HepG2 (cell line): Measurements from ENCODE around the gene DAO. TPM values are rescaled to one million over a fixed set of nuclear protein-coding genes. Genes with fewer than 3 reads are reported as not detected.

ENCODE experiments used
- ADNP ChIP-seq: sonication (generic); formaldehyde crosslinking; IDR thresholded peaks from 2 replicates; pipeline ENCODE4 v1.4.0; 2020; ENCODE audit warnings: missing genetic modification reagents
- ATM ChIP-seq: fragments of 450-650 bp; IDR thresholded peaks from 2 replicates; pipeline ENCODE4 v1.7.1; 2017; ENCODE audit warnings: mild to moderate bottlenecking, borderline replicate concordance
- BCL6 ChIP-seq: IDR thresholded peaks from 2 replicates; pipeline ENCODE4 v1.6.1; 2016; ENCODE audit warnings: missing genetic modification reagents, missing compliant biosample characterization
- ETV5 ChIP-seq: IDR thresholded peaks from 2 replicates; pipeline ENCODE4 v1.6.1; 2018; ENCODE audit warnings: missing biosample characterization, missing genetic modification reagents, inconsistent platforms, borderline replicate concordance
- FOXA3 ChIP-seq: IDR thresholded peaks from 2 replicates; pipeline ENCODE4 v1.6.1; 2016; ENCODE audit warnings: missing genetic modification reagents, missing compliant biosample characterization
- GZF1 ChIP-seq: sonication (generic); formaldehyde crosslinking; IDR thresholded peaks from 2 replicates; pipeline ENCODE4 v1.5.1; 2020; ENCODE audit warnings: mild to moderate bottlenecking, missing genetic modification reagents
- HES4 ChIP-seq: sonication (generic); formaldehyde crosslinking; IDR thresholded peaks from 2 replicates; pipeline ENCODE4 v1.9.0; 2021; ENCODE audit warnings: mild to moderate bottlenecking, missing genetic modification reagents, borderline replicate concordance
- KLF15 ChIP-seq: sonication (generic); formaldehyde crosslinking; IDR thresholded peaks from 2 replicates; pipeline ENCODE4 v1.8.1; 2023; ENCODE audit warnings: borderline replicate concordance, mild to moderate bottlenecking, inconsistent platforms, missing genetic modification reagents, mixed read lengths
- RBFOX2 ChIP-seq: fragments of 200-400 bp; formaldehyde crosslinking; IDR thresholded peaks from 2 replicates; pipeline ENCODE4 v1.6.1; 2017; ENCODE audit warnings: low read depth, mild to moderate bottlenecking, low read length
- SMARCE1 ChIP-seq: fragments of 450-650 bp; IDR thresholded peaks from 2 replicates; pipeline ENCODE4 v1.6.1; 2017; ENCODE audit warnings: borderline replicate concordance
- ZBTB1 ChIP-seq: sonication (generic); formaldehyde crosslinking; IDR thresholded peaks from 2 replicates; pipeline ENCODE4 v1.4.0; 2020; ENCODE audit warnings: missing genetic modification reagents, borderline replicate concordance
- ZFP36L2 ChIP-seq: sonication (generic); formaldehyde crosslinking; IDR thresholded peaks from 2 replicates; pipeline ENCODE4 v1.4.0; 2020; ENCODE audit warnings: missing genetic modification reagents
- ZNF124 ChIP-seq: sonication (generic); formaldehyde crosslinking; IDR thresholded peaks from 2 replicates; pipeline ENCODE4 v1.4.0; 2020; ENCODE audit warnings: missing genetic modification reagents
- ZNF292 ChIP-seq: sonication (generic); formaldehyde crosslinking; IDR thresholded peaks from 2 replicates; pipeline ENCODE4 v1.8.1; 2022; ENCODE audit warnings: mild to moderate bottlenecking, low read depth, missing genetic modification reagents, borderline replicate concordance
- ZNF33B ChIP-seq: sonication (generic); formaldehyde crosslinking; IDR thresholded peaks from 2 replicates; pipeline ENCODE4 v1.5.1; 2020; ENCODE audit warnings: mild to moderate bottlenecking, missing genetic modification reagents
- ZNF672 ChIP-seq: sonication (generic); formaldehyde crosslinking; IDR thresholded peaks from 2 replicates; pipeline ENCODE4 v1.8.1; 2022; ENCODE audit warnings: missing genetic modification reagents
- polyA plus RNA-seq, 8 experiments: library from polyadenylated mRNA; depleted of rRNA in 3 of 8; stranded (reverse) in 7 of 8; unstranded in 1 of 8; fragments of >200 nt; fragmentation: Illumina TruSeq in 4 of 8; extraction: Trizol in 4 of 8; gene quantifications; 2 replicates each; pipeline versions ENCODE4 v1.2.1 to v1.2.3, GENCODE V29; 2011 to 2016; ENCODE audit warnings: low read depth in 4 of 8, missing spikeins in 1 of 8, mixed read lengths in 1 of 8; ENCODE audit not compliant: insufficient read depth in 1 of 8
- total RNA-seq, 5 experiments: library from RNA; depleted of rRNA; stranded (reverse); fragments of >200 nt; fragmentation: Illumina TruSeq; extraction: Trizol; gene quantifications; 2 replicates each; pipeline ENCODE4 v1.2.3, GENCODE V29; 2016; ENCODE audit warnings: low read depth in 1 of 5
- TF ChIP-seq, protein P1 (sequence below): sonication (generic); formaldehyde crosslinking; IDR thresholded peaks from 2 replicates; pipeline ENCODE4 v1.5.0; 2020; ENCODE audit warnings: mild to moderate bottlenecking, missing genetic modification reagents, borderline replicate concordance
- TF ChIP-seq, protein P2 (sequence below): sonication (generic); formaldehyde crosslinking; IDR thresholded peaks from 2 replicates; pipeline ENCODE4 v1.5.0; 2020; ENCODE audit warnings: missing genetic modification reagents
- TF ChIP-seq, protein P3 (sequence below): sonication (generic); formaldehyde crosslinking; IDR thresholded peaks from 2 replicates; pipeline ENCODE4 v1.4.0; 2020; ENCODE audit warnings: missing genetic modification reagents; ENCODE audit errors: not compliant biosample characterization
- TF ChIP-seq, protein P4 (sequence below): sonication (generic); formaldehyde crosslinking; IDR thresholded peaks from 2 replicates; pipeline ENCODE4 v1.4.0; 2020; ENCODE audit warnings: missing genetic modification reagents, low read depth, mild to moderate bottlenecking, borderline replicate concordance
- TF ChIP-seq, protein P5 (sequence below): sonication (generic); formaldehyde crosslinking; IDR thresholded peaks from 2 replicates; pipeline ENCODE4 v1.9.0; 2021; ENCODE audit warnings: missing genetic modification reagents, borderline replicate concordance
- TF ChIP-seq, protein P6 (sequence below): sonication (generic); formaldehyde crosslinking; IDR thresholded peaks from 2 replicates; pipeline ENCODE4 v1.4.0; 2020; ENCODE audit warnings: mild to moderate bottlenecking, missing genetic modification reagents
- TF ChIP-seq, protein P7 (sequence below): sonication (generic); formaldehyde crosslinking; IDR thresholded peaks from 2 replicates; pipeline ENCODE4 v1.4.0; 2020; ENCODE audit warnings: missing genetic modification reagents, borderline replicate concordance

DAO gene
- total and polyA plus RNA-seq, 2 of the 13 experiments (the other 11 are each of a cell fraction or from before 2014, with no cell fraction given), result 0.34 to 0.82 TPM

DNA sequence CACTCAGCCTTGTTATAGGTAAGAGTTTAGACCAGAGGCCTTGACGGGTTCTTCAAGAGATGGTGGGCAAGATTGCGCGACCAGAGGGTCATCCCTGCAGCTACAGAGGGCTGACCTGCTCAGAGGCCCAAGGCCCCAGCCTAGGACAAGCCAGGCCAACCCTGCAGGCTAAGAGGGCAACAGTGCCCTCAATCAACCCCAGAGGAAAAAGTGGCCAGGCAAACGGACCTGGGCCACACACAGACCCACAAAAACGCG is 23.8 kb upstream of the DAO start (continued):
- TF ChIP-seq ATM, result no peak
- TF ChIP-seq ZNF33B (CRISPR knock-in tag), result no peak
- TF ChIP-seq, protein P1, sequence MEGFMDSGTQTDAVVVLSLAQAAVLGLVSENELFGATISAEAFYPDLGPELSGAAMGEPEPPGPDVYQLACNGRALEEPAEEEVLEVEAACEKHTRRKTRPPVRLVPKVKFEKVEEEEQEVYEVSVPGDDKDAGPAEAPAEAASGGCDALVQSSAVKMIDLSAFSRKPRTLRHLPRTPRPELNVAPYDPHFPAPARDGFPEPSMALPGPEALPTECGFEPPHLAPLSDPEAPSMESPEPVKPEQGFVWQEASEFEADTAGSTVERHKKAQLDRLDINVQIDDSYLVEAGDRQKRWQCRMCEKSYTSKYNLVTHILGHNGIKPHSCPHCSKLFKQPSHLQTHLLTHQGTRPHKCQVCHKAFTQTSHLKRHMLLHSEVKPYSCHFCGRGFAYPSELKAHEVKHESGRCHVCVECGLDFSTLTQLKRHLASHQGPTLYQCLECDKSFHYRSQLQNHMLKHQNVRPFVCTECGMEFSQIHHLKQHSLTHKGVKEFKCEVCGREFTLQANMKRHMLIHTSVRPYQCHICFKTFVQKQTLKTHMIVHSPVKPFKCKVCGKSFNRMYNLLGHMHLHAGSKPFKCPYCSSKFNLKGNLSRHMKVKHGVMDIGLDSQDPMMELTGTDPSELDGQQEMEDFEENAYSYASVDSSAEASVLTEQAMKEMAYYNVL (CRISPR knock-in tag), result no peak
- no peak for TF ChIP-seq ADNP (CRISPR knock-in tag)
- TF ChIP-seq, protein P2, sequence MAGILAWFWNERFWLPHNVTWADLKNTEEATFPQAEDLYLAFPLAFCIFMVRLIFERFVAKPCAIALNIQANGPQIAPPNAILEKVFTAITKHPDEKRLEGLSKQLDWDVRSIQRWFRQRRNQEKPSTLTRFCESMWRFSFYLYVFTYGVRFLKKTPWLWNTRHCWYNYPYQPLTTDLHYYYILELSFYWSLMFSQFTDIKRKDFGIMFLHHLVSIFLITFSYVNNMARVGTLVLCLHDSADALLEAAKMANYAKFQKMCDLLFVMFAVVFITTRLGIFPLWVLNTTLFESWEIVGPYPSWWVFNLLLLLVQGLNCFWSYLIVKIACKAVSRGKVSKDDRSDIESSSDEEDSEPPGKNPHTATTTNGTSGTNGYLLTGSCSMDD (CRISPR knock-in tag), result no peak
- TF ChIP-seq BCL6 (CRISPR knock-in tag), result no peak
- TF ChIP-seq, protein P3, sequence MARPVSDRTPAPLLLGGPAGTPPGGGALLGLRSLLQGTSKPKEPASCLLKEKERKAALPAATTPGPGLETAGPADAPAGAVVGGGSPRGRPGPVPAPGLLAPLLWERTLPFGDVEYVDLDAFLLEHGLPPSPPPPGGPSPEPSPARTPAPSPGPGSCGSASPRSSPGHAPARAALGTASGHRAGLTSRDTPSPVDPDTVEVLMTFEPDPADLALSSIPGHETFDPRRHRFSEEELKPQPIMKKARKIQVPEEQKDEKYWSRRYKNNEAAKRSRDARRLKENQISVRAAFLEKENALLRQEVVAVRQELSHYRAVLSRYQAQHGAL (CRISPR knock-in tag), result no peak
- no peak for TF ChIP-seq SMARCE1
- no peak for TF ChIP-seq FOXA3 (CRISPR knock-in tag)
- TF ChIP-seq HES4 (CRISPR knock-in tag), result no peak
- TF ChIP-seq KLF15, result no peak
- TF ChIP-seq, protein P4, sequence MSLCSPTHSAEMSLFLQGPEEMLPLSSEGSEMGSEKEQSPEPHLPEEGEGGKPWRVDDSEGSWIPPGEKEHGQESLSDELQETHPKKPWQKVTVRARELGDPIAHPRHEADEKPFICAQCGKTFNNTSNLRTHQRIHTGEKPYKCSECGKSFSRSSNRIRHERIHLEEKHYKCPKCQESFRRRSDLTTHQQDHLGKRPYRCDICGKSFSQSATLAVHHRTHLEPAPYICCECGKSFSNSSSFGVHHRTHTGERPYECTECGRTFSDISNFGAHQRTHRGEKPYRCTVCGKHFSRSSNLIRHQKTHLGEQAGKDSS, result no peak
- TF ChIP-seq ZBTB1 (CRISPR knock-in tag), result no peak
- TF ChIP-seq, protein P5, sequence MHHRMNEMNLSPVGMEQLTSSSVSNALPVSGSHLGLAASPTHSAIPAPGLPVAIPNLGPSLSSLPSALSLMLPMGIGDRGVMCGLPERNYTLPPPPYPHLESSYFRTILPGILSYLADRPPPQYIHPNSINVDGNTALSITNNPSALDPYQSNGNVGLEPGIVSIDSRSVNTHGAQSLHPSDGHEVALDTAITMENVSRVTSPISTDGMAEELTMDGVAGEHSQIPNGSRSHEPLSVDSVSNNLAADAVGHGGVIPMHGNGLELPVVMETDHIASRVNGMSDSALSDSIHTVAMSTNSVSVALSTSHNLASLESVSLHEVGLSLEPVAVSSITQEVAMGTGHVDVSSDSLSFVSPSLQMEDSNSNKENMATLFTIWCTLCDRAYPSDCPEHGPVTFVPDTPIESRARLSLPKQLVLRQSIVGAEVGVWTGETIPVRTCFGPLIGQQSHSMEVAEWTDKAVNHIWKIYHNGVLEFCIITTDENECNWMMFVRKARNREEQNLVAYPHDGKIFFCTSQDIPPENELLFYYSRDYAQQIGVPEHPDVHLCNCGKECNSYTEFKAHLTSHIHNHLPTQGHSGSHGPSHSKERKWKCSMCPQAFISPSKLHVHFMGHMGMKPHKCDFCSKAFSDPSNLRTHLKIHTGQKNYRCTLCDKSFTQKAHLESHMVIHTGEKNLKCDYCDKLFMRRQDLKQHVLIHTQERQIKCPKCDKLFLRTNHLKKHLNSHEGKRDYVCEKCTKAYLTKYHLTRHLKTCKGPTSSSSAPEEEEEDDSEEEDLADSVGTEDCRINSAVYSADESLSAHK, result no peak
- no peak for TF ChIP-seq ZNF672 (CRISPR knock-in tag)
- TF ChIP-seq, protein P6, sequence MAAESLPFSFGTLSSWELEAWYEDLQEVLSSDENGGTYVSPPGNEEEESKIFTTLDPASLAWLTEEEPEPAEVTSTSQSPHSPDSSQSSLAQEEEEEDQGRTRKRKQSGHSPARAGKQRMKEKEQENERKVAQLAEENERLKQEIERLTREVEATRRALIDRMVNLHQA (CRISPR knock-in tag), result no peak
- TF ChIP-seq GZF1 (CRISPR knock-in tag), result no peak
- TF ChIP-seq ZNF124, result no peak
- TF ChIP-seq ZNF292 (CRISPR knock-in tag), result no peak
- TF ChIP-seq ZFP36L2 (CRISPR knock-in tag), result no peak
- TF ChIP-seq, protein P7, sequence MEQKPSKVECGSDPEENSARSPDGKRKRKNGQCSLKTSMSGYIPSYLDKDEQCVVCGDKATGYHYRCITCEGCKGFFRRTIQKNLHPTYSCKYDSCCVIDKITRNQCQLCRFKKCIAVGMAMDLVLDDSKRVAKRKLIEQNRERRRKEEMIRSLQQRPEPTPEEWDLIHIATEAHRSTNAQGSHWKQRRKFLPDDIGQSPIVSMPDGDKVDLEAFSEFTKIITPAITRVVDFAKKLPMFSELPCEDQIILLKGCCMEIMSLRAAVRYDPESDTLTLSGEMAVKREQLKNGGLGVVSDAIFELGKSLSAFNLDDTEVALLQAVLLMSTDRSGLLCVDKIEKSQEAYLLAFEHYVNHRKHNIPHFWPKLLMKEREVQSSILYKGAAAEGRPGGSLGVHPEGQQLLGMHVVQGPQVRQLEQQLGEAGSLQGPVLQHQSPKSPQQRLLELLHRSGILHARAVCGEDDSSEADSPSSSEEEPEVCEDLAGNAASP (CRISPR knock-in tag), result peak; percentile 40; the same call in 1 of the 2 replicates
- TF ChIP-seq RBFOX2, result no peak
- TF ChIP-seq ETV5, result no peak
